Activated CD4-positive, alpha-beta T cell treated with anti-CD3 and anti-CD28 coated beads, Interleukin-2, amount 10 ng/mL, durations not matched to agents 7 days and 5 days (primary cell): Measurements from ENCODE around the gene FAM110D. TPM values are rescaled to one million over a fixed set of nuclear protein-coding genes. Genes with fewer than 3 reads are reported as not detected.

Experiments
- CTCF ChIA-PET: fragments of 350-600 bp; sonication (Branson Sonifier 250); formaldehyde crosslinking; loops from one replicate; lab custom pipeline; 2021; ENCODE audit warnings: antibody characterized with exemption; lab: Charles Lee
- POLR2A ChIA-PET: fragments of 350-600 bp; sonication (Branson Sonifier 250); formaldehyde crosslinking; loops from one replicate; lab custom pipeline; 2021; ENCODE audit warnings: antibody characterized with exemption; lab: Charles Lee
- DNase-seq: peaks from one replicate; pipeline ENCODE4 v3.0.0-alpha.2; 2020
- H3K27ac Mint-ChIP-seq: one replicate; pipeline ENCODE4 v1.8.0; 2021; ENCODE audit warnings: mild to moderate bottlenecking, moderate library complexity, mixed read lengths
- H3K27me3 Mint-ChIP-seq: one replicate; pipeline ENCODE4 v1.8.0; 2021; ENCODE audit warnings: mixed read lengths
- H3K36me3 Mint-ChIP-seq: one replicate; pipeline ENCODE4 v1.8.0; 2021; ENCODE audit warnings: low read depth, mixed read lengths
- H3K4me1 Mint-ChIP-seq: one replicate; pipeline ENCODE4 v1.8.0; 2021; ENCODE audit warnings: mixed read lengths
- H3K4me3 Mint-ChIP-seq: one replicate; pipeline ENCODE4 v1.8.0; 2021; ENCODE audit warnings: mild to moderate bottlenecking, moderate library complexity, mixed read lengths
- H3K9me3 Mint-ChIP-seq: one replicate; pipeline ENCODE4 v1.8.0; 2021; ENCODE audit warnings: mixed read lengths
- total RNA-seq, 2 experiments: library from RNA; stranded (reverse); gene quantifications; one replicate each; pipeline ENCODE4 v1.2.3, GENCODE V29; 2021

FAM110D gene
- not detected for total RNA-seq

DNA sequence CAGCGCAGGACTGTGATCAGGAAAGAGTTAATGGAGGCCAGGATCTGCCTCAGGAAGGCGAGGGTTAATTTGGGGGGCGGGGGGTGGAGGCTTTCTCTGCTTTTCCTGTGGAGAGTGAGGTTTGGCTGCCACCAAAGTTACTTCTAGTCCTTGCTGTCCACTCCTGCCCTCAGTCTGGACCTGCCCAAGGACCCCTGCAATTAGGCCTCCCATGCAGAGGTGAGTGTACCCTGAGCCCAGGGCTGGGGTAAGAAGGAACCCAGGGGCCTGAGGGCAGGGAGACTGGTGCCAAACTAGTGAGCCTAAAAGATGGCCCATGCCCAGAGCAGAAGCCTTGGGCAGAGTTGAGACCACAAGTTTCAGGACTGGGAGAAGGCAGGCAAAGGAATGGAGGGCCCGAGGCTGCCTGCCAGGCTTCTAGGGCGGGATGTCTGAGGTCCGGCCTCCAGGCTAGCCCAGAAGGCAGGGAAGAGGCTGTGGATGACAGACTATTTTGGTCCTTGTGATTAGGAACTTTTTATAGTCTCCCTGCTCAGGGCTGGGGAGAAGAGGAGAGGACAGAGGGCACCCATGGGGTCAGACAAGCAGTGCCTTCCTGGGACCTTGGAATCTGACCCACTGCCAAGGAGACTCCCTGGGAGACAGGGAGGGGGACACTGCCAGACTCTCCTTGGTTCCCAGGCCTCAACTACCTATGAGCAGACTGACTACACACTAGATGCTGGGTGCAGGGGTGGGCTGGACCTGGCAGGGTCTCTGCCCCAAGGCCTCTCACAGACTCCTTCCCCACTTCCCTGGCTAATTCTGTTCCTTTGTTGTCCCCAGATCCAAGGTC is at the start of gene FAM110D:
Gene FAM110D, plus strand, starts transcription at position 172 of the 835 bp plus-strand sequence. CDS start 2,213 bp downstream, outside the sequence.
- Mint-ChIP-seq H3K4me1 (peaks cover 12% of the 10 kb centered on the region), H3K27me3 (peaks cover 58% of the 10 kb centered on the region), H3K27ac (no peak within 1 kb of the TSS), H3K36me3 (no peaks in the 10 kb centered on the region), H3K9me3 (no peaks in the 10 kb centered on the region), H3K4me3 (no peak within 1 kb of the TSS)
- ChIA-PET POLR2A (no interaction called here), CTCF (interaction anchor here (0.8 to 3.3 kb wide), 2 partner anchors 11 to 673 kb away, joined by 3 to 11 read pairs; partner anchors contain the start of genes C1orf232 and ZNF593)
- no peak for DNase-seq

DNA sequence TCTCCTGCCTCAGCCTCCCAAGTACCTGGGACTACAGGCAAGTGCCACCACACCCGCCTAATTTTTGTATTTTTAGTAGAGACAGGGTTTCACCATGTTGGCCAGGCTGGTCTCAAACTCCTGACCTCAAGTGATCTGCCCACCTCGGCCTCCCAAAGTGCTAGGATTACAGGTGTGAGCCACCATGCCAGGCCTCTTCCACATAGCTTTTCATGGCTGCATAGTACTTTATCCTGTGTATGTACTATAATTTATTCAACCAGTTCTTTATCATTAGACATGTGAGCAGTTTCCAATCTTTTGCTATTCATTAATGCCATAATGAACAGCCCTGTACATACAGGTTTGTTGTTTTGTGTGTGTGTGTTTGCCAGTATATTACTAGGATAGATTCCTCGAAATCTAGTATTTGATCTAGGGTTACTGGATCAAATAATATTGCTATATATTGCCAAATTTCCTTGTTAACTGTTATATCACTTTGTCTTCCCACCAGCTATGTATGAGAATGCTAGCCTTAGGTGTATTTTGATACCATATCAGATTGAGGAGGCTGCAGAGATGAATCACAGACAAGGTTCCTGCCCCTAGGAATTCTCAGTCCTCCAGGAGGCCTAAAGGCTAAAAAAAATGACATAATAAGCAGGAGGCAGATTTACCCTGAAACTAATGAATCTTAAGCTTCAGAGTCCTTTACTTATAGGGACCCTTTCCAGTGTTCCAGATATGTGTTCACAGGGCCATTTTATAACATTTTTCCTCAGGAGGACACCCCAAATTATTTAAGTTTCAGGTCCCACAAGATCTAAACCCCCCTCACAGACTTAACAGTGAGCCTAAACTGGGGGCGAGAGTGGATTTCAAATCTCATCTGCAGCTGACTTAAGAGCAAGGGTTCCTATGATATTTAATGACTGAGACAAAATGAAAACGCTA is 49.4 kb upstream of the FAM110D start:
- no peaks in the 10 kb centered on the region for H3K27me3 Mint-ChIP-seq
- peak overlapping the region; percentile 75 for H3K27ac Mint-ChIP-seq
- CTCF ChIA-PET, result interaction anchor here (0.7 to 1.5 kb wide), 5 partner anchors 10 to 124 kb away, joined by 3 to 11 read pairs (median 4); no protein-coding TSS in a partner anchor
- H3K4me1 Mint-ChIP-seq, result peaks cover 37% of the 10 kb centered on the region
- peak overlapping the region; percentile 83 for H3K4me3 Mint-ChIP-seq
- no peak for DNase-seq
- H3K9me3 Mint-ChIP-seq, result no peaks in the 10 kb centered on the region
- POLR2A ChIA-PET, result no interaction called here
- H3K36me3 Mint-ChIP-seq, result peaks cover 6% of the 10 kb centered on the region

DNA sequence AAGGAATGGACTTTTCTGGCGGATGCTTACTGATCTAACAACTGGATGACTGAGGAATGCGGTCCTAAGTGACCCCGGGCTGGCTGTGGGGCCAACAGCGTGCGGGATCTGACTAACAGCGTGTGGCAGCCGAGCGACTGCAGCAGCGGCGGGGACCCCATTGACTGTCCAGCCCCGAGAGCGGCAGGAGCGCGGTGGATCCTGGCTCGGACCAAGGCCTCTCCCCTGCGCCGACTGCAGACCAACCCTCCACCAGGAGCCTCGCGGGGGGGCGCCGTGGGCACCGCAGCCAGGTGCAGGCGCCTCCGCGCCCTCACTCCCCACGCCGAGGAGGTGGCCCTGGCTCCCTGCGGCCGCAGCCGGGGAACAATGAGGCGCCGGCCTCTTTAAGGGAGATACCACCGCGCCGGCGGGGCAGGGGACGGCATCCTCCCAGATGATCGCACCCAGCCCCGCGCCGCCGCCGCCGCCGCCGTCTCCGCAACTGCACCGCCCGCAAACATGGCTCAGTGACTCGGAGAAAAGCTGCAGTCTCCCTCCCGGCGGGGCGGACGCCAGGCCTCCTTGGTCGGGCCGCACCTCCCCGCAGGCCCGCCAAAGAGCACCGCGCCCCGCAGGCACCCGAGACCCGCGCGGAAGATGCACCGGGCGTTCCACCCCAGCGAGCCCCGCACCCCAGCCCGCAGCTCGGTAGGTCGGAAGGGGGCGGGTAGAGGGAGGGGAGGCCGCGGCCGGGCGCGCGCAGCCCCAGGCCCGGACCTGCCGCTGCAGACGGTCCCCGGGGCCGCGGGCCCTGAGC is 47.9 kb upstream of the FAM110D start:
- H3K27me3 Mint-ChIP-seq, result no peaks in the 10 kb centered on the region
- DNase-seq, result peak; percentile 81
- POLR2A ChIA-PET, result interaction anchor here (0.8 to 1.9 kb wide), 3 partner anchors 13 to 28 kb away, joined by 4 to 9 read pairs (median 8); no protein-coding TSS in a partner anchor
- CTCF ChIA-PET, result interaction anchor here (1.0 to 2.5 kb wide), 4 partner anchors 10 to 59 kb away, joined by 3 to 8 read pairs (median 4); partner anchors contain the start of gene ZNF593
- peaks cover 8% of the 10 kb centered on the region for H3K36me3 Mint-ChIP-seq
- H3K27ac Mint-ChIP-seq, result peak overlapping the region; percentile 85
- H3K4me3 Mint-ChIP-seq, result peak overlapping the region; percentile 83
- no peaks in the 10 kb centered on the region for H3K9me3 Mint-ChIP-seq
- peaks cover 35% of the 10 kb centered on the region for H3K4me1 Mint-ChIP-seq

DNA sequence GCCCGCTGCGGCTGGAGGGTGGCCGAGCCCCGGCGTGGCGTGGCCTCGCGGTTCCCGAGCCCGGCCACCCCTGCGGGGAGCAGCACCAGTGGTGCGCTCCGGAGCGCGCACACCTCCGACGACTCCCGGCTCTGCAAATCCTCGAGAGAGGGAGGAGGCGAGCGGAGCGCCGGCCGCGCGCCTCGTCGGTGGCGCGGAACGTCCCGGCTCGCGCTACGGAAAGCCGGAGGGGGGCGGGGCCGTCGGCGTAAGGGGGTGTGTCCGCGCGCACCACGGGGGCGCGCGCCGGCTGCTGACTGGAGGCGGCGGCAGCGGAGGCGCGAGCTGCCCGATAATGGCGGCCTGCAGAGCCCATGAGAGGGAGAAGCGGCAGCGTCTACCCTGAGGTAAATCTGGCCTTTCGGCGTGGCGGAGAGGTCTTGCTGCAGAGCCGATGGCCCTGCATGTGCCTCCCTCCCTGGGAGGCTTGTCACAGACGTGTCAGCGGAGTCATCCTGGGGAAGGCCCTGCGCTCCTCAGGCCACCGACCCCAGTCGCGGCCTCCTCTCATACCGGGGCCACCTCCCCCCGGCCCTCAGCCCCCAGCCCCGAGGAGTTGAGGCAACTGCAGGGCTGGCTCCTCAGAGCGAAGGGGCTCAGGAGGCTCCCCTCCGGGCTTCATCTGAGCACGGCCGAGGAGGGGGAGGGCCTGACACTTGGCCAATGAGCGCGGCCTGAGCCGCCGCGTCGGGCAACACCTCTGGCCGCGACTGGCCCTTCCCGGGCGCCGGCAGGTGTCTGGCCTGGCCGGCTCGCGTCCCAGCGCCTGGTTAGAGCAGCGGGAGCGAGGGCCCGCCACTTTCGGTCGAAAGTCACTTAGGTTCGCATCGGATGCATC is 47.1 kb upstream of the FAM110D start, which contains the start of gene PDIK1L:
Gene PDIK1L, plus strand, starts transcription at position 295 of the 877 bp plus-strand sequence. CDS start 2,485 bp downstream, outside the sequence.
- Mint-ChIP-seq H3K4me1 (peaks cover 38% of the 10 kb centered on the region), H3K4me3 (peak within 1 kb of the TSS; percentile 89), H3K36me3 (peaks cover 8% of the 10 kb centered on the region), H3K9me3 (no peaks in the 10 kb centered on the region), H3K27me3 (no peaks in the 10 kb centered on the region), H3K27ac (peak within 1 kb of the TSS; percentile 92)
- DNase-seq, result peak; percentile 93
- ChIA-PET POLR2A (interaction anchor here (0.8 to 1.9 kb wide), 3 partner anchors 12 to 27 kb away, joined by 4 to 9 read pairs (median 8); no protein-coding TSS in a partner anchor), CTCF (interaction anchor here (0.6 to 2.5 kb wide), 6 partner anchors 10 to 948 kb away, joined by 3 to 8 read pairs (median 4); partner anchors contain the start of gene ZNF593)

DNA sequence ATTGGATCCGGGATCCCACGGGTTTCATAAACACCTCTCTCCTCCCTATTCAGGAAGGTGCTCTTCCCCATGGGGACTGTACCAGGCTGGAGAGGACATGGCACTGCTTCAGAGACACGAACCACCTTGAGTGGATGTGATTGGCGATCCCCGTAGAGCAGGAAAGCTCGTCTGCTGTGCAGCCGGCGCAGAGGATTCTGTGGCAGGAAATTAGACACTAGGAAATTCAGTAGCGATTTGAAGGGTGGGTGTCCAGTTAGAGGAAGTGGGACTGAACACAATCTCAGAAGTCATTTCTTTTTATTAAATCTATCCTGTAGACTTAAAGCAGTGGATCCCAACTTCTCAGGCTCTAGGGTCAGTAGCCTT is 46.5 kb upstream of the FAM110D start:
- Mint-ChIP-seq H3K9me3 (no peaks in the 10 kb centered on the region), H3K27ac (peak overlapping the region; percentile 88)
- CTCF ChIA-PET, result interaction anchor here (0.6 to 2.5 kb wide), 5 partner anchors 9 to 947 kb away, joined by 3 to 8 read pairs (median 5); partner anchors contain the start of gene ZNF593

DNA sequence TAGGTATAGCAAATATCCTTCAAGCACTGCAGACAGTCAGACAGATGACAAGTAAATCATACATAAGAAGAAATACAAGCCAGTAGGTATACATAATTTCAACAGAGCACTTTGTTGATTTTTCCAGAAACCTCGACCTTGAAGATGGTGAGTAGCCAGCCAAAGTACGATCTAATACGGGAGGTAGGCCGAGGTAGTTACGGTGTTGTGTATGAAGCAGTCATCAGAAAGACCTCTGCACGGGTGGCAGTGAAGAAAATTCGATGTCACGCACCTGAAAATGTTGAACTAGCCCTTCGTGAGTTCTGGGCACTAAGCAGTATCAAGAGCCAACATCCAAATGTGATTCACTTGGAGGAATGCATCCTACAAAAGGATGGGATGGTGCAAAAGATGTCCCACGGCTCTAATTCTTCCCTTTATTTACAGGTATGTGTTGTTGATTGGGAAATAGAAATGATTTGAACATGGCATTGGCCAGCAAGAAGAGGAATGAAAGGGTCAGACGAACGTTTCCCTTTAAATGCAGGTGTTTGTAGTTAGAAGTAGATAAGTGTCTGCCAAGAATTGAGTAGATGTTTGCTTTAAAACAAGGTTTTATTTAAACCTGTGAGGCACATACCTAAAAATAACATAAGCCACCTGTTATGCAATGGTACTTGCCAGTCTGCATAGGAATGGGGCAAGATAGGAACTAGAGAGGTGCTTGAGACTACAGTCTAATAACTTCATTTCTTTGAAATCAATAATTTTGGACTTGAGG is 44.5 kb upstream of the FAM110D start:
- ChIA-PET POLR2A (no interaction called here), CTCF (interaction anchor here (0.8 to 1.3 kb wide), 6 partner anchors 9 to 120 kb away, joined by 3 to 7 read pairs (median 4); partner anchors contain the start of genes CEP85, PAFAH2 and ZNF593)
- DNase-seq, result no peak
- Mint-ChIP-seq H3K4me3 (no peak overlapping the region), H3K27ac (no peak overlapping the region), H3K4me1 (peaks cover 48% of the 10 kb centered on the region), H3K36me3 (peaks cover 29% of the 10 kb centered on the region), H3K9me3 (no peaks in the 10 kb centered on the region), H3K27me3 (no peaks in the 10 kb centered on the region)

More for the DNA sequence above, 46.5 kb upstream of the FAM110D start:
- Mint-ChIP-seq H3K27me3 (no peaks in the 10 kb centered on the region), H3K36me3 (peaks cover 12% of the 10 kb centered on the region), H3K4me1 (peaks cover 38% of the 10 kb centered on the region), H3K4me3 (peak overlapping the region; percentile 89)
- DNase-seq, result peak; percentile 30
- POLR2A ChIA-PET, result interaction anchor here (1.9 kb wide), 2 partner anchors 11 to 14 kb away, joined by 8 to 9 read pairs; no protein-coding TSS in a partner anchor

DNA sequence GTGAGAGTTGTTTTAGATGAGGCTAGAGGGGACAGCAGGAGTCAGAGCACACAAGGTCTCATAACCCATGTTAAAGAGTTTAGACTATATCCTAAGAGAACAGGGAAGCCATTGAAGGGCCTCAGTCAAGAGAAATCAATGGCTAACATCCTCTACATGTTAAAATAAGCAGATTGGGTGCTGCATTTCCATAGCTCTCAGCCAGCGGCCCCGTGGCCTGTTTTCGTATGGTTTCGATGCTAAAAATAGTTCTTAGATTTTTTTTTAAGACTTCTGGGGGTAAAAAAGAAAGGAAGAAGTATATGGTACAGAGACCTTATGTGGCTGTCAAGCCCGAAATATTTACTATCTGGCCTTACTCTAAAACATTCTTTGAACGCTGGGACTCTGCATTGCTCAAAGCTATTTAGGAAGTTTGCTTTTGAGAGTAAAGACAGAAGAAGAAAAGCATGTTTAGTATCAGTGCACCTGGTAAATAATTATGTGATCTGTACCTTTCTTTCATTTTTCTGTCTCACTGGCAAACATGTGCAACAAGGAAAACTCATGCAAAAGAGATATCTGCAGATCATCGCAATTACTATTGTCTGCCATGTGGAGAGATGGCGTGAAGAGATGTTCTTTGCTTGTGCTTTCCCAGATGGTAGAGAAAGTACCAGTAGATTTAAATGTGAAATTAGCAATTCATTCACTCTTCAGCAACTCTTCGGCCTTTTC is 38.8 kb upstream of the FAM110D start:
- POLR2A ChIA-PET, result interaction anchor here (0.5 kb wide), 1 partner anchor 13 kb away, joined by 3 read pairs; no protein-coding TSS in a partner anchor
- CTCF ChIA-PET, result interaction anchor here (1.2 to 2.0 kb wide), 4 partner anchors 10 to 239 kb away, joined by 3 to 6 read pairs (median 5); partner anchors contain the start of gene ZNF593
- DNase-seq, result no peak
- Mint-ChIP-seq H3K27me3 (no peaks in the 10 kb centered on the region), H3K4me1 (peaks cover 54% of the 10 kb centered on the region), H3K27ac (peak overlapping the region; percentile 76), H3K4me3 (no peak overlapping the region), H3K9me3 (no peaks in the 10 kb centered on the region), H3K36me3 (peaks cover 54% of the 10 kb centered on the region)

DNA sequence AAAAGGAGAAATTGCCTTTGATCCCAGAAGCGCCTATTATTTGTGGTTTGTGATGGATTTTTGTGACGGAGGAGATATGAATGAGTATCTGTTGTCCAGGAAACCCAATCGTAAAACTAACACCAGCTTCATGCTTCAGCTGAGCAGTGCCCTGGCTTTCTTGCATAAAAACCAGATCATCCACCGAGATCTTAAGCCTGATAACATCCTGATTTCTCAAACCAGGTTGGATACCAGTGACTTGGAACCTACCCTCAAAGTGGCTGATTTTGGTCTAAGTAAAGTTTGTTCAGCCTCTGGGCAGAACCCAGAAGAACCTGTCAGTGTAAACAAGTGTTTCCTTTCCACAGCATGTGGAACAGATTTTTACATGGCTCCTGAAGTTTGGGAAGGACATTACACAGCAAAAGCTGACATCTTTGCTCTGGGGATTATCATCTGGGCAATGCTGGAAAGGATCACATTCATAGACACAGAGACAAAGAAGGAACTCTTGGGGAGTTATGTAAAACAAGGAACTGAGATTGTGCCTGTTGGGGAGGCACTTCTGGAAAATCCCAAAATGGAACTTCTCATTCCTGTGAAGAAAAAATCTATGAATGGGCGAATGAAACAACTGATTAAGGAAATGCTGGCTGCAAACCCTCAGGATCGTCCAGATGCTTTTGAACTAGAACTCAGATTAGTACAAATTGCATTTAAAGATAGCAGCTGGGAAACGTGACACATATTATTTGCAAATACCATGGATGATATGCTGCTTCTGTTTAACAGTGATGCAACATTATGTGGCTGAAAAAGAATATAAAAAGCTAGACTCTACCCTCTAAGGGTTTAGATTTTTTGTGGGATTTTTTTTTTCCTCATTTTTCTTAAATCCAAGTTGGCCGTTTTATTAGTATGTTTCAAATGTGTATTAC is 36.8 kb upstream of the FAM110D start:
- Mint-ChIP-seq H3K9me3 (no peaks in the 10 kb centered on the region), H3K4me3 (no peak overlapping the region), H3K27ac (peak overlapping the region; percentile 33), H3K36me3 (peaks cover 58% of the 10 kb centered on the region), H3K4me1 (peaks cover 70% of the 10 kb centered on the region), H3K27me3 (no peaks in the 10 kb centered on the region)
- DNase-seq, result no peak
- ChIA-PET CTCF (interaction anchor here (0.5 to 2.5 kb wide), 11 partner anchors 8 to 634 kb away, joined by 3 to 12 read pairs (median 3); partner anchors contain the start of genes PDIK1L and ZNF593), POLR2A (no interaction called here)
